ENCODE results near the gene TMTC2. TPM values are rescaled to one million over a fixed set of nuclear protein-coding genes. Genes with fewer than 3 reads are reported as not detected.

The TMTC2 gene
- polyA plus RNA-seq, 1 donor from 2014 or later = 20.6 TPM

DNA sequence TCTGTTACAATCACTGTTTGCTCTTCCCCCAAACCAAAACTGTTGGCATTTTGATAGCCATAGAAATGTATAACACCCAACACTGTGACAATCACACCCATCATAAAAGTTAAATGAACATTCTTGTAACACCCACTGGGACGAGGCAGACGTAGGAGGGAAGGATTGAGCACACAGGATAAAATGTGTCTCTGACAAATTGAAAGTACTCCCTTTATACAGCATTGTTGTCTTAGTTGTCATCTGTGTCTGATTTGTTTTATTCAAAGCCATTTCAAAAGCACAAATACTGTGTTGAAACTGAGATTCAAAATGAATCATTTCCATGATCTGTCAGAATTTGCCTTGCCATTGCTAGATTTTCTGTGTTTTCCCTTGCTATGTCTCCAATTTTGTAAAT, 436.3 kb downstream of the TMTC2 start:
- no peaks in the 10 kb centered on the region for H3K36me3 ChIP-seq (ENCODE audit: insufficient read depth, low read length)
- TF ChIP-seq RAD21 (conservative IDR thresholded peaks at IDR 0.05) = no peak
- TF ChIP-seq, protein P1, sequence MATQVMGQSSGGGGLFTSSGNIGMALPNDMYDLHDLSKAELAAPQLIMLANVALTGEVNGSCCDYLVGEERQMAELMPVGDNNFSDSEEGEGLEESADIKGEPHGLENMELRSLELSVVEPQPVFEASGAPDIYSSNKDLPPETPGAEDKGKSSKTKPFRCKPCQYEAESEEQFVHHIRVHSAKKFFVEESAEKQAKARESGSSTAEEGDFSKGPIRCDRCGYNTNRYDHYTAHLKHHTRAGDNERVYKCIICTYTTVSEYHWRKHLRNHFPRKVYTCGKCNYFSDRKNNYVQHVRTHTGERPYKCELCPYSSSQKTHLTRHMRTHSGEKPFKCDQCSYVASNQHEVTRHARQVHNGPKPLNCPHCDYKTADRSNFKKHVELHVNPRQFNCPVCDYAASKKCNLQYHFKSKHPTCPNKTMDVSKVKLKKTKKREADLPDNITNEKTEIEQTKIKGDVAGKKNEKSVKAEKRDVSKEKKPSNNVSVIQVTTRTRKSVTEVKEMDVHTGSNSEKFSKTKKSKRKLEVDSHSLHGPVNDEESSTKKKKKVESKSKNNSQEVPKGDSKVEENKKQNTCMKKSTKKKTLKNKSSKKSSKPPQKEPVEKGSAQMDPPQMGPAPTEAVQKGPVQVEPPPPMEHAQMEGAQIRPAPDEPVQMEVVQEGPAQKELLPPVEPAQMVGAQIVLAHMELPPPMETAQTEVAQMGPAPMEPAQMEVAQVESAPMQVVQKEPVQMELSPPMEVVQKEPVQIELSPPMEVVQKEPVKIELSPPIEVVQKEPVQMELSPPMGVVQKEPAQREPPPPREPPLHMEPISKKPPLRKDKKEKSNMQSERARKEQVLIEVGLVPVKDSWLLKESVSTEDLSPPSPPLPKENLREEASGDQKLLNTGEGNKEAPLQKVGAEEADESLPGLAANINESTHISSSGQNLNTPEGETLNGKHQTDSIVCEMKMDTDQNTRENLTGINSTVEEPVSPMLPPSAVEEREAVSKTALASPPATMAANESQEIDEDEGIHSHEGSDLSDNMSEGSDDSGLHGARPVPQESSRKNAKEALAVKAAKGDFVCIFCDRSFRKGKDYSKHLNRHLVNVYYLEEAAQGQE (IDR thresholded peaks at IDR 0.05; ENCODE audit: borderline replicate concordance) = no peak
- TF ChIP-seq MXI1 (conservative IDR thresholded peaks at IDR 0.05; ENCODE audit: poor library complexity, severe bottlenecking) = no peak
- TF ChIP-seq TAF1 (IDR thresholded peaks at IDR 0.05; ENCODE audit: low read depth) = no peak
- TF ChIP-seq EZH2 (IDR thresholded peaks at IDR 0.05; ENCODE audit: borderline replicate concordance, insufficient read depth, low read length, poor library complexity, severe bottlenecking) = no peak
- TF ChIP-seq SMC3 (conservative IDR thresholded peaks at IDR 0.05; ENCODE audit: poor library complexity) = no peak
- no peak for TF ChIP-seq POLR2AphosphoS5 (IDR thresholded peaks at IDR 0.05)
- TF ChIP-seq EP300 (conservative IDR thresholded peaks at IDR 0.05; ENCODE audit: poor library complexity, severe bottlenecking) = no peak
- TF ChIP-seq, protein P2, sequence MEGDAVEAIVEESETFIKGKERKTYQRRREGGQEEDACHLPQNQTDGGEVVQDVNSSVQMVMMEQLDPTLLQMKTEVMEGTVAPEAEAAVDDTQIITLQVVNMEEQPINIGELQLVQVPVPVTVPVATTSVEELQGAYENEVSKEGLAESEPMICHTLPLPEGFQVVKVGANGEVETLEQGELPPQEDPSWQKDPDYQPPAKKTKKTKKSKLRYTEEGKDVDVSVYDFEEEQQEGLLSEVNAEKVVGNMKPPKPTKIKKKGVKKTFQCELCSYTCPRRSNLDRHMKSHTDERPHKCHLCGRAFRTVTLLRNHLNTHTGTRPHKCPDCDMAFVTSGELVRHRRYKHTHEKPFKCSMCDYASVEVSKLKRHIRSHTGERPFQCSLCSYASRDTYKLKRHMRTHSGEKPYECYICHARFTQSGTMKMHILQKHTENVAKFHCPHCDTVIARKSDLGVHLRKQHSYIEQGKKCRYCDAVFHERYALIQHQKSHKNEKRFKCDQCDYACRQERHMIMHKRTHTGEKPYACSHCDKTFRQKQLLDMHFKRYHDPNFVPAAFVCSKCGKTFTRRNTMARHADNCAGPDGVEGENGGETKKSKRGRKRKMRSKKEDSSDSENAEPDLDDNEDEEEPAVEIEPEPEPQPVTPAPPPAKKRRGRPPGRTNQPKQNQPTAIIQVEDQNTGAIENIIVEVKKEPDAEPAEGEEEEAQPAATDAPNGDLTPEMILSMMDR (IDR thresholded peaks at IDR 0.05; ENCODE audit: poor library complexity, severe bottlenecking) = no peak

DNA sequence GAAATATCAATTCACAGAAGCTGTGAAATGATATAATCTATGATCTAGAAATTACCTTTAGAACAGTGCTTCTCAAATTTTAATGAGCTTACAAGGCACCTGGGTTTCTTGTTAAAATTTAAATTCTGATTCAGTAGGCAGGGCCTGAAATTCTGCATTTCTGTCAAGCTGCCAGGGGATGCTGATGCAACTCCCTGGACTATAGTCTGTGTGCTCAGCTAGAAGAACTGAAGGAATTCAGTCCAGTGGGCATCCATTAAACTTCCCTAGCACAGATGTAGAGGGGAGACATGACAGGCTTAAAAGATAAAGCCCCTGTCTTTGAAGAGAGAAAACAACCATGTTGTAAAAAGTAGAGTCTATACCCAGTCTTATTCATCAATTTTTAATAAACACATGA, 441.8 kb downstream of the TMTC2 start:
- Histone ChIP-seq H3K36me3 (ENCODE audit: insufficient read depth, low read length) (no peaks in the 10 kb centered on the region), H3K27ac (ENCODE audit: low read length) (no peak overlapping the region), H3K4me2 (ENCODE audit: low read length) (no peak overlapping the region), H3K4me3 (ENCODE audit: low read length) (no peak overlapping the region), H3K9me2 (ENCODE audit: insufficient read depth, low read length) (no peaks in the 10 kb centered on the region), H3F3A (ENCODE audit: insufficient read depth, low read length, poor library complexity, severe bottlenecking) (no peaks in the 10 kb centered on the region), H4K20me1 (ENCODE audit: insufficient read depth) (no peaks in the 10 kb centered on the region), H3K27me3 (ENCODE audit: insufficient read depth, low read depth, low read length) (no peaks in the 10 kb centered on the region), H2AFZ (ENCODE audit: low read depth, low read length) (no peak overlapping the region), H3K79me2 (replicated peaks; ENCODE audit: insufficient read depth, low read length) (no peaks in the 10 kb centered on the region), H3K9ac (ENCODE audit: low read length) (no peak overlapping the region), H3K9me3 (ENCODE audit: low read length) (no peaks in the 10 kb centered on the region)
- TF ChIP-seq RAD21 (conservative IDR thresholded peaks at IDR 0.05) = no peak
- no peak for TF ChIP-seq MXI1 (conservative IDR thresholded peaks at IDR 0.05; ENCODE audit: poor library complexity, severe bottlenecking)
- TF ChIP-seq TAF1 (IDR thresholded peaks at IDR 0.05; ENCODE audit: low read depth) = no peak
- no peak for TF ChIP-seq EZH2 (IDR thresholded peaks at IDR 0.05; ENCODE audit: borderline replicate concordance, insufficient read depth, low read length, poor library complexity, severe bottlenecking)
- TF ChIP-seq, protein P2 (IDR thresholded peaks at IDR 0.05; ENCODE audit: poor library complexity, severe bottlenecking) = no peak
- TF ChIP-seq POLR2AphosphoS5 (IDR thresholded peaks at IDR 0.05) = no peak
- TF ChIP-seq SMC3 (conservative IDR thresholded peaks at IDR 0.05; ENCODE audit: poor library complexity) = no peak
- TF ChIP-seq EP300 (conservative IDR thresholded peaks at IDR 0.05; ENCODE audit: poor library complexity, severe bottlenecking) = no peak

More for the DNA sequence above, 436.3 kb downstream of the TMTC2 start:
- no peak overlapping the region for H3K9ac ChIP-seq (ENCODE audit: low read length)
- H2AFZ ChIP-seq (ENCODE audit: low read depth, low read length) = no peak overlapping the region
- no peaks in the 10 kb centered on the region for H4K20me1 ChIP-seq (ENCODE audit: insufficient read depth)
- H3K9me2 ChIP-seq (ENCODE audit: insufficient read depth, low read length) = no peaks in the 10 kb centered on the region
- no peak overlapping the region for H3K4me3 ChIP-seq (ENCODE audit: low read length)
- H3F3A ChIP-seq (ENCODE audit: insufficient read depth, low read length, poor library complexity, severe bottlenecking) = no peaks in the 10 kb centered on the region
- no peaks in the 10 kb centered on the region for H3K27me3 ChIP-seq (ENCODE audit: insufficient read depth, low read depth, low read length)
- H3K9me3 ChIP-seq (ENCODE audit: low read length) = no peaks in the 10 kb centered on the region
- H3K4me2 ChIP-seq (ENCODE audit: low read length) = no peak overlapping the region
- no peak overlapping the region for H3K27ac ChIP-seq (ENCODE audit: low read length)
- no peaks in the 10 kb centered on the region for H3K79me2 ChIP-seq (replicated peaks; ENCODE audit: insufficient read depth, low read length)
